ENCODE measurements around the gene CEP112.
A peak's percentile ranks its signal among the peaks of the same experiment; 100 is the strongest.

CEP112 gene

GRCh38 chr17:65618516-65618915 is 573.4 kb downstream of the CEP112 start:
- no peak for TF ChIP-seq CTCF (conservative IDR thresholded peaks at IDR 0.05)
- H3K27ac ChIP-seq: no peak overlapping the region

DNA sequence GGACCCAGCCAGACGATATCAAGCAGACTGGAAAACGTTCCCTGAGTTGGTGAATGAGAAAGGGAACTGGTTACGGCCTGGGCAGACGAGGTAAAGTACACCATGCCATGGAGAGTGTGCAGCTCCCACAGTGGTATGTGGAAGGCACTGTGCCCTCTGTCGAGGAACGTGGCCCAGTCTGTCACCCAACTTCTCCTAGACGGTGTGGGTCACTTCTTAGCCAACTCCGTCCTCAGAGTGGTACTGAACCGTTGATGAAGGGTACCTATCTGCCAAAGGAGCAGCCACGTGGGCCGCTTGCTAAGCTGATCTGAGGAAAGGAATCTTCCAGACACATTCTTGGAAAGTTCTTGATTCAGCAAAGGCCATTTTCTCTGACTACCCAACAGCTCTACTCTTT is 574.4 kb downstream of the CEP112 start:
- no peak for TF ChIP-seq CTCF (conservative IDR thresholded peaks at IDR 0.05)
- H3K27ac ChIP-seq: no peak overlapping the region

DNA sequence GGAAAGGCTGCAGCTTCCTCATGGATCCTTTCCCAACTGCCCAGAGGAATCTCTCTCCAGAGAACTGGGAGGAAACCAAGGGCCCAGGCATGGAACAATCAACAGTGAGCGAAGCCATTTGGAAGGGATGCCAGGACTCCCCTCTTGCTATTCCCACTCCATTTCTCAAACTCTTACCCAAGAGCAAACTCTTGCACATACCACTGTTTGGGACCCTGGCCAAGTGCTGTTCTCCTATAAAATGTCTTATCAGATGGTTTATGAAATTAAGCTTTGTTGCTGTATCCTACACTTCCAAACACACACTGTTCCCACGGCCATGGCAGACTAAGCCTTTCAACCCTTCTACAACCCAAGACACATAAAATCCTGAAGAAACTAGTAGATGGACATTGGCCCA is 582.2 kb downstream of the CEP112 start:
- H3K27ac ChIP-seq: peak overlapping the region; percentile 46
- no peak for TF ChIP-seq CTCF (conservative IDR thresholded peaks at IDR 0.05)

DNA sequence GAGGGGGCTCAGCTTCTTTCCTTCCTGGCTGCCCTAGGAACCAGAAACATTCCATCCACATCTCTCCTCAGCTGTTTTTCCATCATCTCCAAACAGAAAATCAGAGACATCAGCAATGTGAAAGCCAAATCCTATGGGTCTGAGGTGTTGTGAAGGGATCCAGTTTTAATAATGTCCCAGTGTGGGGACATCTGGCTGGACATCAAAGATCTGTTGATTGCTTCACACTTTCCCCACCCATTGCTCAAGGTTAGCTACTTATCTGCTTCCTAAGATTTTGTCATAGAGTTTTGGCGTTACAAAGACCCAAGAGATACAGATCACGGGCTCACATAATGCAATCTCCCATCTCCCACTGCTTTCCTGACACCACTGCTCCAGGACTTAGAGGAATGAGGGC is 582.6 kb downstream of the CEP112 start:
- no peak overlapping the region for H3K27ac ChIP-seq
- TF ChIP-seq CTCF (conservative IDR thresholded peaks at IDR 0.05): no peak

DNA sequence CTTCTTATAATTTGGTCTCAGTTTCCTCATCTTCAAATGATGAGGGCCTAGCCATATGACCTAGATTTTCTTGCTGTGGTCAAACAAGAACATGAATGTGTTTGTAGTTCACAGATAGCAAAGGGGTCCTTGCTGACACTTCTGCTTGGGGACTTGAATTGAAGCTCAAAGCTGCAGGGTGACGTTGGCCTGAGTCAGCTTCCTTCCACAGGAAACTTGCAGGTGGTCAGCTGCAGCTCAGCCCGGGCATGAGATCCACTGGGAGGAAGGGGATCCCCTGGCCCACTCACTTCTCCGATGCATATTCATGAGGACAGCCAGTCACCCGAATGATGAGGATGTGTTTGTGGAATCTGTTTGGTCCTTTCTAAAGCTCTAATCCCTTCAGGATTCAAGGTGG is 587.9 kb downstream of the CEP112 start:
- no peak for TF ChIP-seq CTCF (conservative IDR thresholded peaks at IDR 0.05)
- H3K27ac ChIP-seq: no peak overlapping the region

- H3K27ac ChIP-seq: no peak overlapping the region
- TF ChIP-seq CTCF (conservative IDR thresholded peaks at IDR 0.05): no peak
Observed at GRCh38 chr17:65601881-65602280, 590.1 kb downstream of the CEP112 start.

GRCh38 chr17:65601145-65601544 is 590.8 kb downstream of the CEP112 start:
- H3K27ac ChIP-seq: no peak overlapping the region
- TF ChIP-seq CTCF (conservative IDR thresholded peaks at IDR 0.05): no peak

DNA sequence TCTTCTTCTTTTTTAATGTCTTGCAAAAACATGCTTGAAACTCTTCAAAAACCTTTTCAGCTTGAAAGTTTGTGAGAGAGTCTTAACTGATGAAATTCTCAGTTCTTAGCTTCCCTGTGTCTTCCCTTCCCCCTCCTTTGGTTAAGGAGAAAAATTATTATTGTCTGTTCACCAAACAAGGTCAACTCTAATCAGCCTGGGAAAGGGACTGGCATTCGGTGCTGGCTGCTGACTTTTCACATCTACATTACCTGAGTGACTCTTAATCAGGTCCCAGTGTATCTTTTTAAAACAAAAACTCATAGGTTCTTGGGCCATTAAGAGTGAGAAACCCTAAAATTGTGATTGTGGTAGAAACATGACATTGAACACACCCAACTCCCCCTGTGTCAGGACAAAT is 591.4 kb downstream of the CEP112 start:
- H3K27ac ChIP-seq: no peak overlapping the region
- TF ChIP-seq CTCF (conservative IDR thresholded peaks at IDR 0.05): no peak

Data from VCaP (cell line).